Measurements from ENCODE around the gene SMCO3.

Gene SMCO3

GRCh38 chr12:14814014-14814413 lies at the start of gene SMCO3:
TSS of gene SMCO3 (minus strand) at chr12:14814182. CDS start at chr12:14806680, 7,502 bp downstream.
- Histone ChIP-seq H3K36me3 (no peaks in the 10 kb centered on the region), H3K27me3 (ENCODE audit: insufficient read depth, low read depth, severe bottlenecking) (no peaks in the 10 kb centered on the region), H3K9me3 (ENCODE audit: severe bottlenecking) (no peaks in the 10 kb centered on the region), H3K4me3 (ENCODE audit: low read depth, low read length) (no peak within 1 kb of the TSS), H3K27ac (no peak within 1 kb of the TSS)
- DNase-seq = no peak
- TF ChIP-seq CTCF (IDR thresholded peaks at IDR 0.05; ENCODE audit: low read depth, low read length) = no peak

DNA sequence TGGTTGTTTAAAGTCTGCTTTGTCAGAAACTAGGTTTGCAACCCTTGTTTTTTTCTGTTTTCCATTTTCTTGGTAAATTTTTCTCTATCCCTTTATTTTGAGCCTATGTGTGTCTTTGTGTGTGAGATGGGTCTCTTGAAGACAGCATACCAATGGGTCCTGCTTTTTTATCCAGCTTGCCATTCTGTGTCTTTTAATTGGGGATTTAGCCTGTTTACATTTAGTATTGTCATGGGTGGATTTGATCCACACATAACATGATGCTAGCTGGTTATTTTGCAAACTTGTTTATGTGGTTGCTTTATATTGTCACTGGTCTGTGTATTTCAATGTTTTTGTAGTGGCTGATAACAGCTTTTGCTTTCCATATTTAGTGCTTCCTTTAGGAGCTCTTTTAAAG lies 46.5 kb upstream of the SMCO3 start:
- no peak for DNase-seq
- H3K9me3 ChIP-seq (ENCODE audit: severe bottlenecking) = peaks cover 2% of the 10 kb centered on the region
- no peaks in the 10 kb centered on the region for H3K27me3 ChIP-seq (ENCODE audit: insufficient read depth, low read depth, severe bottlenecking)
- H3K4me3 ChIP-seq (ENCODE audit: low read depth, low read length) = no peak overlapping the region
- no peaks in the 10 kb centered on the region for H3K36me3 ChIP-seq
- TF ChIP-seq CTCF (IDR thresholded peaks at IDR 0.05; ENCODE audit: low read depth, low read length) = no peak
- H3K27ac ChIP-seq = no peak overlapping the region

- no peak overlapping the region for H3K27ac ChIP-seq
- no peak for DNase-seq
- no peak for TF ChIP-seq CTCF (IDR thresholded peaks at IDR 0.05; ENCODE audit: low read depth, low read length)
Observed at GRCh38 chr12:14858513-14858912, 44.5 kb upstream of the SMCO3 start.

DNA sequence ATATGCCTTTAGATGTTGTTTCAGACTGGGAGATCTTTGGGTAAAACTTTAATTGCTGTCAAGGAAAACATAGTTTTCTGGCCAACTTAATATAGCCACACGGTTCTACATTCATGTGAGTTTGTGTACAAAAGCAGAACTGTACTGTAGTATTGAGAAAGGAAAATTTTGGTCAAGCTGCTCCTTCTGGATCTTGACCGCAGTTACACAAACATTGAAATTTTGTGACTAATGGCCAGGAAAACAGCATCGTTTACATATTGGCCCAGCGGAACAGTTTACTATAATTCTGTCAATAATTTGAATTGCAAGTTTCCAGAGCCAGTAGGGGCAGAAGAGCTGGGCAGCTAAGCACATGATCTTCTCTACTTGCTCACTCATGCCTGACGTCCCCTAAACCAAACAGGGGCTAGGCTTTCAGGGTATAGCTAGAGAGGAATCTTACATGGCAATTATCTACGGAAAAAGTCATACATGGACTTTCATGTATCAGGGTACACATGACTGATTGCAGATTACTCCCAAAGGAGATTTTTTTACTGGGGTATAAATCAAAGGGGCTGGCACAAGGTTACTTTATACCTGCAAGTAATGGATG lies 40.7 kb upstream of the SMCO3 start:
- Histone ChIP-seq H3K27ac (no peak overlapping the region), H3K9me3 (ENCODE audit: severe bottlenecking) (no peaks in the 10 kb centered on the region), H3K4me3 (ENCODE audit: low read depth, low read length) (no peak overlapping the region), H3K27me3 (ENCODE audit: insufficient read depth, low read depth, severe bottlenecking) (no peaks in the 10 kb centered on the region), H3K36me3 (no peaks in the 10 kb centered on the region)
- no peak for DNase-seq
- TF ChIP-seq CTCF (IDR thresholded peaks at IDR 0.05; ENCODE audit: low read depth, low read length) = no peak

More at GRCh38 chr12:14858513-14858912, 44.5 kb upstream of the SMCO3 start:
- Histone ChIP-seq H3K27me3 (ENCODE audit: insufficient read depth, low read depth, severe bottlenecking) (no peaks in the 10 kb centered on the region), H3K9me3 (ENCODE audit: severe bottlenecking) (peaks cover 2% of the 10 kb centered on the region), H3K36me3 (no peaks in the 10 kb centered on the region), H3K4me3 (ENCODE audit: low read depth, low read length) (no peak overlapping the region)

DNA sequence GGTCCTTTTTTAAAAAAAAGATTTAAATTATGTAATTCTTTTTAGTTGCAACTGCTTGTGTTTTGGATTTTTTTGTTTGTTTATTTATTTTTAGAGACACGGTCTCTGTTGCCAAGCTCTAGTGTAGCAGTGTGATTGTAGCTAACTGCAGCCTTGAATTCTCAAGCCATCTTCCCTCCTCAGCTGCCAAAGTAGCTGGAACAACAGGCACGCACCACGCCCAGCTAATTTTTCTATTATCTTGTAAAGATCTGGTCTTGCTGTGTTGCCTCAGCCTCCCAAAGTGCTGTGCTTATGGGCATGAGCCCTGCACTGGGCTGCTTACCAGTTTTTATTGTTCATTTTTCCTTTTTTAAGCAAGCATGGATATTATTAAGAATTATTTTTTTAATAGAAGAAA lies 40.0 kb upstream of the SMCO3 start:
- TF ChIP-seq CTCF (IDR thresholded peaks at IDR 0.05; ENCODE audit: low read depth, low read length) = no peak
- Histone ChIP-seq H3K27me3 (ENCODE audit: insufficient read depth, low read depth, severe bottlenecking) (no peaks in the 10 kb centered on the region), H3K27ac (no peak overlapping the region), H3K36me3 (no peaks in the 10 kb centered on the region), H3K4me3 (ENCODE audit: low read depth, low read length) (no peak overlapping the region), H3K9me3 (ENCODE audit: severe bottlenecking) (no peaks in the 10 kb centered on the region)
- no peak for DNase-seq

- Histone ChIP-seq H3K27ac (no peak overlapping the region), H3K27me3 (ENCODE audit: insufficient read depth, low read depth, severe bottlenecking) (no peaks in the 10 kb centered on the region), H3K4me3 (ENCODE audit: low read depth, low read length) (no peak overlapping the region), H3K9me3 (ENCODE audit: severe bottlenecking) (no peaks in the 10 kb centered on the region), H3K36me3 (no peaks in the 10 kb centered on the region)
- no peak for DNase-seq
- no peak for TF ChIP-seq CTCF (IDR thresholded peaks at IDR 0.05; ENCODE audit: low read depth, low read length)
Observed at GRCh38 chr12:14852880-14853279, 38.9 kb upstream of the SMCO3 start.

All from WERI-Rb-1 (cell line).